Measurements from ENCODE around the gene PROCR.
"Not testable (repeated sequence)": the region's sequence is repeated elsewhere in the genome, so short reads cannot be mapped to it uniquely, and the experiment has no call there.

PROCR gene

DNA sequence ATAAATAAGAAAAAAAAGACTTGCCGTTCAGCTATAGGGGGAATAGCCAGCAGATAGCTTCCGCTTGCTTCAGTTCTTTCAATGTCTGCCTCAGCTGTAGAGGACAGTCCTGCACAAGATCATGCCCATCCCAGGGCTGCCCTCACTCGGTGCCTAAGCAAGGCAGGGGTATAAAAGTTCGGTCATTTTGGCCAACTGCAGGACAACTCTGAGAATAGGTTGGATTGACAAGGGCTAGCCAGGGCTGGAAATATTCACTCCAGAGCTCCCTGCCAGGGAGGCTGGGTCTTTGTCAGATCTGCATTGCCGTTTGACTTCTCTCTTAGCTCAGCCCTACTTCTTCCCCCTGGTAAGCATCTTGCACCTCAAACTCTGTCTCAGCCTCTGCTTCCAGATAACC, 8.4 kb downstream of the PROCR start:
- intact Hi-C loops (cut with DNase I; ENCODE audit: low total_unique reads), result no loop called here
- no peaks in the 10 kb centered on the region for H3K9me3 ChIP-seq
- no peaks in the 10 kb centered on the region for H3K4me1 ChIP-seq
- no peak for DNase-seq
- H3K27ac ChIP-seq, result no peak overlapping the region
- H3K36me3 ChIP-seq, result peaks cover 5 to 16% (median 13%) of the 10 kb centered on the region in 3 donors
- no peak overlapping the region for H3K4me3 ChIP-seq
- TF ChIP-seq, protein P1, sequence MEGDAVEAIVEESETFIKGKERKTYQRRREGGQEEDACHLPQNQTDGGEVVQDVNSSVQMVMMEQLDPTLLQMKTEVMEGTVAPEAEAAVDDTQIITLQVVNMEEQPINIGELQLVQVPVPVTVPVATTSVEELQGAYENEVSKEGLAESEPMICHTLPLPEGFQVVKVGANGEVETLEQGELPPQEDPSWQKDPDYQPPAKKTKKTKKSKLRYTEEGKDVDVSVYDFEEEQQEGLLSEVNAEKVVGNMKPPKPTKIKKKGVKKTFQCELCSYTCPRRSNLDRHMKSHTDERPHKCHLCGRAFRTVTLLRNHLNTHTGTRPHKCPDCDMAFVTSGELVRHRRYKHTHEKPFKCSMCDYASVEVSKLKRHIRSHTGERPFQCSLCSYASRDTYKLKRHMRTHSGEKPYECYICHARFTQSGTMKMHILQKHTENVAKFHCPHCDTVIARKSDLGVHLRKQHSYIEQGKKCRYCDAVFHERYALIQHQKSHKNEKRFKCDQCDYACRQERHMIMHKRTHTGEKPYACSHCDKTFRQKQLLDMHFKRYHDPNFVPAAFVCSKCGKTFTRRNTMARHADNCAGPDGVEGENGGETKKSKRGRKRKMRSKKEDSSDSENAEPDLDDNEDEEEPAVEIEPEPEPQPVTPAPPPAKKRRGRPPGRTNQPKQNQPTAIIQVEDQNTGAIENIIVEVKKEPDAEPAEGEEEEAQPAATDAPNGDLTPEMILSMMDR (IDR thresholded peaks at IDR 0.05), result no peak
- no peaks in the 10 kb centered on the region for H3K27me3 ChIP-seq

DNA sequence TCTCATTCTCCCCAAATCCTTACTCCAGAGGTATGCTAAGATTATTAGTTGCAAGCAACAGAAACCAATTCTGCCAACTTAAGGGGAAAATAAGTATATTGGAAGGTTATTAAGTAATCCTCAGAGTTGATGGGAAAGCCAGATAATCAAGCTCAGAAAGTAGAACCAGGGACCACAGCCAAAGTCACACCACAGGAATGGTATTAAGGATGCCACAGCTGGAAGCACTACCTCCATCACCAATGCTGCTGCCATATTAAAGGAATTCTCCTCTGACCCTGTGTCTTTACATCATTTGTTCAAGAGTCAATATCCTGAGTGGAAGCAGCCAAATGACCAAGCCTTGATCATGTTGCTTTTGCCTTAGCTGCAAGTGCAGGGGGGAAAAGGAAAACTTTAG, 9.9 kb downstream of the PROCR start:
- Histone ChIP-seq H3K9me3 (no peaks in the 10 kb centered on the region), H3K4me1 (no peaks in the 10 kb centered on the region), H3K27me3 (no peaks in the 10 kb centered on the region), H3K27ac (no peak overlapping the region), H3K4me3 (no peak overlapping the region), H3K36me3 (peaks cover 3 to 5% (median 5%) of the 10 kb centered on the region in 3 donors)
- intact Hi-C loops (cut with DNase I; ENCODE audit: low total_unique reads), result no loop called here
- TF ChIP-seq, protein P1 (IDR thresholded peaks at IDR 0.05), result no peak
- no peak for DNase-seq

GRCh38 chr20:35186691-35187289, 14.9 kb downstream of the PROCR start:
- H3K36me3 ChIP-seq; H3K27ac ChIP-seq; intact Hi-C loops (cut with DNase I; ENCODE audit: low total_unique reads); H3K9me3 ChIP-seq; H3K4me1 ChIP-seq; H3K27me3 ChIP-seq; DNase-seq; H3K4me3 ChIP-seq: not testable (repeated sequence)

- H3K4me3 ChIP-seq, result no peak overlapping the region
- DNase-seq, result no peak
- H3K9me3 ChIP-seq, result no peaks in the 10 kb centered on the region
- H3K4me1 ChIP-seq, result no peaks in the 10 kb centered on the region
- H3K36me3 ChIP-seq, result peaks cover 0 to 5% (median 4%) of the 10 kb centered on the region in 3 donors
- TF ChIP-seq, protein P1 (IDR thresholded peaks at IDR 0.05), result no peak
- no peak overlapping the region for H3K27ac ChIP-seq
- no peaks in the 10 kb centered on the region for H3K27me3 ChIP-seq
- intact Hi-C loops (cut with DNase I; ENCODE audit: low total_unique reads), result no loop called here
These were observed 15.8 kb downstream of the PROCR start for GRCh38 chr20:35187584-35188190.

DNA sequence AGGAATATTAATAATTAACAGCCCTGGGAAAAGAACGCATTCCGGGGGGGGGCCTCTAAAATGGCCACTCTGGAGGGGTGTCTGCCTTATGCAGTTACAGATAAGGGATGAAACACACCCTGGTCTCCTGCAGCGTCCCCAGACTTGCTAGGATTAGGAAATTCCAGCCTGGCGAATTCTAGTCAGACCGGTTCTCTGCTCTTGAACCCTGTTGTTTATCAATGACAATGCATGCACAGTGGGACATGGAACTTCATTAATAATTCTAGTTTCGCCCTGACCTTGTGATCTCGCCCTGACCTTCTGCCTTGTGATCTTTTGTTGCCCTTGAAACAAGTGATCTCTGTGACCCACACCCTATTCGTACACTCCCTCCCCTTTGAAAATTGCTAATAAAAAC, 17.4 kb downstream of the PROCR start:
- H3K36me3 ChIP-seq; H3K4me3 ChIP-seq; H3K9me3 ChIP-seq; intact Hi-C loops (cut with DNase I; ENCODE audit: low total_unique reads); H3K27ac ChIP-seq; H3K27me3 ChIP-seq; DNase-seq; H3K4me1 ChIP-seq: not testable (repeated sequence)

GRCh38 chr20:35190556-35190955, 18.7 kb downstream of the PROCR start:
- TF ChIP-seq, protein P1 (IDR thresholded peaks at IDR 0.05), result no peak
- Histone ChIP-seq H3K36me3 (peaks cover 0 to 5% (median 0%) of the 10 kb centered on the region in 3 donors), H3K4me1 (no peaks in the 10 kb centered on the region), H3K27me3 (no peaks in the 10 kb centered on the region), H3K4me3 (no peak overlapping the region), H3K27ac (no peak overlapping the region), H3K9me3 (no peaks in the 10 kb centered on the region)
- intact Hi-C loops (cut with DNase I; ENCODE audit: low total_unique reads), result loop anchor here (5.0 to 10.0 kb wide), 2 partner anchors 346 to 1242 kb away; no protein-coding TSS in a partner anchor
- DNase-seq, result no peak

Measured in tibial artery (tissue), 4 donors.